ENCODE results near the gene ARID1A. TPM values are rescaled to one million over a fixed set of nuclear protein-coding genes. Genes with fewer than 3 reads are reported as not detected.

Gene ARID1A
- total RNA-seq, 1 donor from 2014 or later: 117 TPM

GRCh38 chr1:26745191-26745590 is 49.4 kb downstream of the ARID1A start:
- no peaks in the 10 kb centered on the region for H3K27me3 Mint-ChIP-seq
- DNase-seq: no peak
- peaks cover 68% of the 10 kb centered on the region for H3K36me3 Mint-ChIP-seq (ENCODE audit: low read depth)
- intact Hi-C loops (cut with micrococcal nuclease): loop anchor here (2.0 kb wide), 2 partner anchors 52 to 164 kb away; no protein-coding TSS in a partner anchor
- peak overlapping the region; percentile 89 for H3K27ac Mint-ChIP-seq
- peaks cover 72% of the 10 kb centered on the region for H3K4me1 Mint-ChIP-seq
- H3K9me3 Mint-ChIP-seq: no peaks in the 10 kb centered on the region
- H3K4me3 Mint-ChIP-seq: peak overlapping the region; percentile 72

- intact Hi-C loops (cut with micrococcal nuclease): no loop called here
- H3K36me3 Mint-ChIP-seq (ENCODE audit: low read depth): peaks cover 60% of the 10 kb centered on the region
- no peak for DNase-seq
- no peaks in the 10 kb centered on the region for H3K27me3 Mint-ChIP-seq
- no peaks in the 10 kb centered on the region for H3K9me3 Mint-ChIP-seq
- H3K4me1 Mint-ChIP-seq: peaks cover 66% of the 10 kb centered on the region
- H3K4me3 Mint-ChIP-seq: no peak overlapping the region
- peak overlapping the region; percentile 59 for H3K27ac Mint-ChIP-seq
These were observed 51.2 kb downstream of the ARID1A start for GRCh38 chr1:26747048-26747447.

GRCh38 chr1:26748351-26748750 is 52.5 kb downstream of the ARID1A start:
- Mint-ChIP-seq H3K36me3 (ENCODE audit: low read depth) (peaks cover 60% of the 10 kb centered on the region), H3K4me3 (no peak overlapping the region), H3K4me1 (peaks cover 64% of the 10 kb centered on the region)

GRCh38 chr1:26749458-26749857 is 53.6 kb downstream of the ARID1A start:
- H3K4me1 Mint-ChIP-seq: peaks cover 58% of the 10 kb centered on the region
- intact Hi-C loops (cut with micrococcal nuclease): no loop called here
- no peak overlapping the region for H3K27ac Mint-ChIP-seq
- H3K9me3 Mint-ChIP-seq: no peaks in the 10 kb centered on the region
- no peaks in the 10 kb centered on the region for H3K27me3 Mint-ChIP-seq
- no peak overlapping the region for H3K4me3 Mint-ChIP-seq
- no peak for DNase-seq
- peaks cover 61% of the 10 kb centered on the region for H3K36me3 Mint-ChIP-seq (ENCODE audit: low read depth)

More at GRCh38 chr1:26748351-26748750, 52.5 kb downstream of the ARID1A start:
- no peak for DNase-seq
- Mint-ChIP-seq H3K27ac (peak overlapping the region; percentile 62), H3K27me3 (no peaks in the 10 kb centered on the region), H3K9me3 (no peaks in the 10 kb centered on the region)
- intact Hi-C loops (cut with micrococcal nuclease): no loop called here

- no peaks in the 10 kb centered on the region for H3K27me3 Mint-ChIP-seq
- peak overlapping the region; percentile 19 for H3K27ac Mint-ChIP-seq
- peaks cover 51% of the 10 kb centered on the region for H3K4me1 Mint-ChIP-seq
- H3K36me3 Mint-ChIP-seq (ENCODE audit: low read depth): peaks cover 61% of the 10 kb centered on the region
- no peak overlapping the region for H3K4me3 Mint-ChIP-seq
- no peak for DNase-seq
- intact Hi-C loops (cut with micrococcal nuclease): no loop called here
- no peaks in the 10 kb centered on the region for H3K9me3 Mint-ChIP-seq
These were observed 54.6 kb downstream of the ARID1A start for GRCh38 chr1:26750428-26750827.

- Mint-ChIP-seq H3K36me3 (ENCODE audit: low read depth) (peaks cover 54% of the 10 kb centered on the region), H3K9me3 (no peaks in the 10 kb centered on the region), H3K4me1 (peaks cover 43% of the 10 kb centered on the region), H3K27me3 (no peaks in the 10 kb centered on the region), H3K27ac (no peak overlapping the region), H3K4me3 (no peak overlapping the region)
- intact Hi-C loops (cut with micrococcal nuclease): no loop called here
- no peak for DNase-seq
These were observed 56.7 kb downstream of the ARID1A start for GRCh38 chr1:26752519-26752918.

- H3K4me1 Mint-ChIP-seq: peaks cover 38% of the 10 kb centered on the region
- DNase-seq: no peak
- no peaks in the 10 kb centered on the region for H3K27me3 Mint-ChIP-seq
- H3K9me3 Mint-ChIP-seq: no peaks in the 10 kb centered on the region
- intact Hi-C loops (cut with micrococcal nuclease): no loop called here
- peaks cover 50% of the 10 kb centered on the region for H3K36me3 Mint-ChIP-seq (ENCODE audit: low read depth)
- no peak overlapping the region for H3K27ac Mint-ChIP-seq
- no peak overlapping the region for H3K4me3 Mint-ChIP-seq
These were observed 58.5 kb downstream of the ARID1A start for GRCh38 chr1:26754086-26754874.

GRCh38 chr1:26758358-26758757 is 62.5 kb downstream of the ARID1A start:
- Mint-ChIP-seq H3K9me3 (no peaks in the 10 kb centered on the region), H3K36me3 (ENCODE audit: low read depth) (peaks cover 51% of the 10 kb centered on the region), H3K27ac (peak overlapping the region; percentile 46), H3K4me3 (no peak overlapping the region), H3K27me3 (no peaks in the 10 kb centered on the region), H3K4me1 (peaks cover 17% of the 10 kb centered on the region)
- intact Hi-C loops (cut with micrococcal nuclease): no loop called here
- no peak for DNase-seq

- H3K4me3 Mint-ChIP-seq: no peak overlapping the region
- intact Hi-C loops (cut with micrococcal nuclease): no loop called here
- H3K27ac Mint-ChIP-seq: no peak overlapping the region
- H3K4me1 Mint-ChIP-seq: peaks cover 17% of the 10 kb centered on the region
- H3K36me3 Mint-ChIP-seq (ENCODE audit: low read depth): peaks cover 51% of the 10 kb centered on the region
- no peaks in the 10 kb centered on the region for H3K9me3 Mint-ChIP-seq
- H3K27me3 Mint-ChIP-seq: no peaks in the 10 kb centered on the region
- no peak for DNase-seq
These were observed 63.7 kb downstream of the ARID1A start for GRCh38 chr1:26759531-26759930.

- intact Hi-C loops (cut with micrococcal nuclease): no loop called here
- H3K27me3 Mint-ChIP-seq: no peaks in the 10 kb centered on the region
- DNase-seq: no peak
- H3K4me3 Mint-ChIP-seq: no peak overlapping the region
- H3K4me1 Mint-ChIP-seq: peaks cover 12% of the 10 kb centered on the region
- H3K36me3 Mint-ChIP-seq (ENCODE audit: low read depth): peaks cover 52% of the 10 kb centered on the region
- H3K9me3 Mint-ChIP-seq: no peaks in the 10 kb centered on the region
- H3K27ac Mint-ChIP-seq: no peak overlapping the region
These were observed 65.4 kb downstream of the ARID1A start for GRCh38 chr1:26761217-26761616.

GRCh38 chr1:26767714-26768113 is 71.9 kb downstream of the ARID1A start:
- H3K36me3 Mint-ChIP-seq (ENCODE audit: low read depth): peaks cover 76% of the 10 kb centered on the region
- intact Hi-C loops (cut with micrococcal nuclease): no loop called here
- H3K9me3 Mint-ChIP-seq: no peaks in the 10 kb centered on the region
- DNase-seq: no peak
- H3K4me3 Mint-ChIP-seq: no peak overlapping the region
- H3K4me1 Mint-ChIP-seq: peaks cover 29% of the 10 kb centered on the region
- no peaks in the 10 kb centered on the region for H3K27me3 Mint-ChIP-seq
- H3K27ac Mint-ChIP-seq: peak overlapping the region; percentile 64

GRCh38 chr1:26768755-26769154 is 72.9 kb downstream of the ARID1A start:
- H3K4me1 Mint-ChIP-seq: peaks cover 31% of the 10 kb centered on the region
- no peaks in the 10 kb centered on the region for H3K27me3 Mint-ChIP-seq
- H3K27ac Mint-ChIP-seq: peak overlapping the region; percentile 62
- no peak overlapping the region for H3K4me3 Mint-ChIP-seq
- DNase-seq: no peak
- no peaks in the 10 kb centered on the region for H3K9me3 Mint-ChIP-seq
- H3K36me3 Mint-ChIP-seq (ENCODE audit: low read depth): peaks cover 78% of the 10 kb centered on the region
- intact Hi-C loops (cut with micrococcal nuclease): no loop called here

GRCh38 chr1:26771285-26771642 is 75.4 kb downstream of the ARID1A start:
- peaks cover 86% of the 10 kb centered on the region for H3K36me3 Mint-ChIP-seq (ENCODE audit: low read depth)
- H3K27ac Mint-ChIP-seq: peak overlapping the region; percentile 74
- peaks cover 27% of the 10 kb centered on the region for H3K4me1 Mint-ChIP-seq
- no peaks in the 10 kb centered on the region for H3K27me3 Mint-ChIP-seq
- no peak overlapping the region for H3K4me3 Mint-ChIP-seq
- no peak for DNase-seq
- intact Hi-C loops (cut with micrococcal nuclease): no loop called here
- H3K9me3 Mint-ChIP-seq: no peaks in the 10 kb centered on the region

GRCh38 chr1:26771643-26772321 is 76.0 kb downstream of the ARID1A start:
- H3K9me3 Mint-ChIP-seq: no peaks in the 10 kb centered on the region
- peaks cover 88% of the 10 kb centered on the region for H3K36me3 Mint-ChIP-seq (ENCODE audit: low read depth)
- no peak overlapping the region for H3K4me3 Mint-ChIP-seq
- H3K27me3 Mint-ChIP-seq: no peaks in the 10 kb centered on the region
- peak overlapping the region; percentile 74 for H3K27ac Mint-ChIP-seq
- H3K4me1 Mint-ChIP-seq: peaks cover 25% of the 10 kb centered on the region
- intact Hi-C loops (cut with micrococcal nuclease): loop anchor here (2.0 kb wide), 1 partner anchor 15 kb away; the partner anchor contains the start of gene PIGV
- no peak for DNase-seq

Measured in activated CD4-positive, alpha-beta T cell treated with anti-CD3 and anti-CD28 coated beads, Interleukin-2, amount 10 ng/mL, durations not matched to agents 24 days and 14 days (primary cell).